ENCODE results near the gene SH3BP5L. TPM values are rescaled to one million over a fixed set of nuclear protein-coding genes. Genes with fewer than 3 reads are reported as not detected.

The SH3BP5L gene
- total RNA-seq, 1 experiment from 2014 or later = 29.2 TPM

DNA sequence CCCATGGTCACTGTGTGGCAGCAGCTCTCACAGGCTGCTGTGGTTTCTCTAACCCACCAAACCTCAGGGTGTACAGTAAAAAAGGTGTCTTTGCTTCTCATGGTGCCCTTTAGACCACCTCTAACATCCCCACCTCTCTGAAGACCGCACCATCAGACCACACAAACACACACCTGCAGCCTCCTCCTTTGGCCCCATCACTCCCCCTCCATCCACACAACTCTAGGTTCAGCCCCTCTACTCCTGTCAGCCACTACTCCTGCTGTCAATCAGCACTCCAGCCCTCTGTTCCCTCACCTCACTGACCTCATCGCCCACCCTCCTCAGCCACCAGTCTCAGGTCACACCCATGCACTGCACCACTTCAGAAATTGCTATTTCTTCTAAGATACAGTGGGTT lies 25.7 kb upstream of the SH3BP5L start:
- no peak for DNase-seq (ENCODE audit: low read depth)

DNA sequence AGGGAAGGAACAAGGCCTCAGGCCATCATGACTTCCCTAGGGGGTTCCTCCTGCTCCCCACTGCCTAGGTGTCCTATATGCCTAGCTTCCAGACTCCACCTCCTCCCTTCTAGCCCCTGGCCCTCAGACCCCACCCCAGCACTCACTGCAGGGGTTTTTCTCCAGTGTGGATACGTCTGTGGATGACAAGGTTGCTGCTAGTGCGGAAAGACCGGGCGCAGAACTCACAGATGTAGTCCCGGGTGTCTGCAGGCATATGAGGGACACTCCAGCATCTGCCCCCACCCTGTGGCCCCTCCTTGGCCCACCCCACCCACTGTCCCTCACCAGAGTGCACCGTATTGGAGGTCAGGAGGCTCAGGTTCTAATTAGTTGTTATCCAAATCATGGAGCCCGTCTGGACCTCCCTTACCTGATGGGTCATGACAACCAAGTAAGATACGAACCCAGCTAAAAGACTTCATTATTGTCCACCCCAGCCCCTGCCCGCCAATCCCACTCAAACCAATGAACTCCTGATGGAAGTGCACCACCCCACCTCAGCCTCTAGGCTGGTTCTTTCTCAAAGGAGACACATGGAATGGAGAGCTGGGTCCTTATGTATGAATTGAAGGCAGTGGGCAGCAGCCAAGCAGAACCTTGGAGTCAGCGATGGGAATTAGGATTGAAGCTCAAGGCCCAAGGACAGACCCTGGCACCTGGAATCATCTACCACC lies 25.0 kb upstream of the SH3BP5L start:
- DNase-seq (ENCODE audit: low read depth) = no peak

DNA sequence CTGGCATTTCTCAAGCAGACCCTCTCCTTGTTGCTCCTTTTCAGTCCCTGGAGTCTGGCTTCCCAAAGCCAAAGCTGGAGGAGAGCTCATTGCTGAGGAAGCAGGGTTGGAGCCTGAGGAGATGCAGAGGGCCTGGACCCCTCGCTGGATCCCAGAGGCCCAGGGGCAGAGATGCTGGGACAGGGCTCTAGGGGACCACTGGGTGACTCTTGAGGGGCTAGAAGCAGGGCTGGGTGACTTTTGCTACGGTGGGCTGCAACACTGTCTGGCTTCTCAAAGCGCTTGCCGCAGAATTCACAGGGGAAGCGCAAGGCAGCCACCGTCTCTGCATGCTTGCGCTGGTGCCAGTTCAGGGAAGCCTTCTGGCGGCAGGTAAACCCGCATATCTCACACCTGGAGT lies 24.4 kb upstream of the SH3BP5L start:
- DNase-seq (ENCODE audit: low read depth) = no peak

DNA sequence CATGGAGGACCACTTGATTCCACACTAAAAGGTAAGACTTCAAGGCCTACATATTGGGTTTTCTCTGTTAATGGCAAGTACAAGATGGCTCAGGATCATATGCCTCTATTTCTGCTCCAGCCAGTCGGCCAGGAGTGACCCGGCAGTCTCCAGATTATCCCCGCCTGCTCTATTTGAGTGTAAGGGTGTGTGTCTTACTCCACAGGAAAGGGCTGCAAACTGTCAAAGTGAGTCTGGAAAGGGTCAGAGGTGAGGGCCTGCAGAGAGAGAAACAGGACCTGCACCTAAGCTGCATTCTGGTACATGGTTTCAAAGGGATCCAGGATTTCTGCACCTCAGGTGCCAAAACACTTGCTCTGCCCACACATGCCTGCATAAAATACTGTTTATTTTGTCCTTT lies 23.9 kb upstream of the SH3BP5L start:
- no peak for DNase-seq (ENCODE audit: low read depth)

DNA sequence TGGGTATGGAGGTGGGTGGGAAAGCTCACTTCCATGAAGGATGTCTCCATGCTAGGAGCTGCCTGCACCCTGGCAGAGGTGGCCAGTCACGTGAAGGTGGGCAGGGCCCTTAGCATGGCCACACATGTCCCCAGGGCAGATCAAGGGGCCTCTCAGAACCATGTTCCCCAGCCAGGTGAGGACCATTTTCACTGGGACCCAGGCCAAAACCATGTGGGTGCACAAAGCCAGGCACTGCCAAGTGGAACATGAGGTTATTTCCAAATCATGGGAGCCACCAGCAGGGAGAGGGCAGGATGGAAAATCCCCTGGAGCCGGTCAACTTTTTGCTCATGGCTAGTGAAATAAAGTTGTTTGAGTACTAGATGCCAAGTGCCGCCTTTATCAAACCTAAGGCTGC lies 23.4 kb upstream of the SH3BP5L start:
- no peak for DNase-seq (ENCODE audit: low read depth)

DNA sequence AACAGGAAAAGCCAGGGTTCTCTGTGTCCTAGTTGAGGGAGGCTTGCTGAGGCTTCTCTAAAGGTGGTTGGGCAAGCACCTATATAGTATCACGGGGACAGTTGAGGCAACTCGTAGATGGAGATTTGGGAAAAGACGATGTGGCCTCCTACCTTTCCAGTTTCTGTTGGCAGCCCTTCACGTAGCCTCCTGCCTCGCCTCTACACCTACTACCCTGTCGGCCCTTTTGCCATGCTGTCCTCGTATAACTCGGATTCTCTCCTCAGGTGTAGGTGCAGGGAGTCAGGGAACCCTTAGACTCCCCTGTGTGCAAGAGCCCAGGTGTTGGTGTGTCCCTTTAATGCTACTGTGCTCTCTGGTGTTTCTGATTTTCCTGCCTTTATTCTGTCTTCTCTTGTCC lies 22.9 kb upstream of the SH3BP5L start:
- no peak for DNase-seq (ENCODE audit: low read depth)

DNA sequence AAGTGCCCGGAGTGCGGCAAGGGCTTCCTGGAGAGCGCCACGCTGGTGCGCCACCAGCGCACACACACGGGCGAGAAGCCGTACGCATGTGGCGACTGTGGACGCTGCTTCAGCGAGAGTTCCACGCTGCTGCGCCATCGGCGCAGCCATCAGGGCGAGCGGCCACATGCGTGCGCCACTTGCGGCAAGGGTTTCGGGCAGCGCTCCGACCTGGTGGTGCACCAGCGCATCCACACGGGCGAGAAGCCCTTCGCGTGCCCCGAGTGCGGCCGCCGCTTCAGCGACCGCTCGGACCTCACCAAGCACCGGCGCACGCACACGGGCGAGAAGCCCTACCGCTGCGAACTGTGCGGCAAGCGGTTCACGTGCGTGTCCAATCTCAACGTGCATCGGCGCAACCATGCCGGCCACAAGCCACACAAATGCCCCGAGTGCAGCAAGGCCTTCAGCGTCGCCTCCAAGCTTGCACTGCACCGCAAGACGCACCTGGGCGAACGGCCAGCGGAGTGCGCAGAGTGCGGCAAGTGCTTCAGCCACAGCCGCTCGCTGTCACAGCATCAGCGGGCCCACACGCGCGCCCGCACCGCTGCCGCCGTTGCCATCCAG lies 22.3 kb upstream of the SH3BP5L start:
- DNase-seq (ENCODE audit: low read depth) = no peak

DNA sequence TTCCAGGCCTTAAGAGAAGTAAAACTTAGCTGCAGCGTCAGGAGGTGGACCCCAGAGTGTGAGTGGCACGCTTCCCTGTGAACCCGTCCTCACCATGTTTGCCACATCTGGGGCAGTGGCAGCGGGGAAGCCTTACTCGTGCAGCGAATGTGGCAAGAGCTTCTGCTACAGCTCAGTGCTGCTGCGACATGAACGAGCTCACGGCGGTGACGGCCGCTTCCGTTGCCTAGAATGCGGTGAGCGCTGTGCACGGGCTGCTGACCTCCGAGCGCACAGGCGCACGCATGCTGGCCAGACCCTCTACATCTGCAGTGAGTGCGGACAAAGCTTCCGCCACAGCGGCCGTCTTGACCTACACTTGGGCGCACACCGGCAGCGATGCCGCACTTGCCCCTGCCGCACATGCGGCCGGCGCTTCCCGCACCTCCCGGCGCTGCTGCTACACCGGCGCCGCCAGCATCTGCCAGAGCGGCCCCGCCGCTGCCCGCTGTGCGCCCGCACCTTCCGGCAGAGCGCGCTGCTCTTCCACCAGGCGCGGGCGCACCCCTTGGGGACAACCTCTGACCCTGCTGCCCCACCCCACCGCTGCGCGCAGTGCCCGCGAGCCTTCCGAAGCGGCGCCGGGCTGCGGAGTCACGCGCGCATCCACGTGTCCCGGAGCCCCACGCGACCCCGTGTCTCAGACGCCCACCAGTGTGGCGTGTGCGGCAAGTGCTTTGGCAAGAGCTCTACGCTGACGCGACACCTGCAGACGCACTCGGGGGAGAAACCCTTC lies 21.7 kb upstream of the SH3BP5L start:
- no peak for DNase-seq (ENCODE audit: low read depth)

DNA sequence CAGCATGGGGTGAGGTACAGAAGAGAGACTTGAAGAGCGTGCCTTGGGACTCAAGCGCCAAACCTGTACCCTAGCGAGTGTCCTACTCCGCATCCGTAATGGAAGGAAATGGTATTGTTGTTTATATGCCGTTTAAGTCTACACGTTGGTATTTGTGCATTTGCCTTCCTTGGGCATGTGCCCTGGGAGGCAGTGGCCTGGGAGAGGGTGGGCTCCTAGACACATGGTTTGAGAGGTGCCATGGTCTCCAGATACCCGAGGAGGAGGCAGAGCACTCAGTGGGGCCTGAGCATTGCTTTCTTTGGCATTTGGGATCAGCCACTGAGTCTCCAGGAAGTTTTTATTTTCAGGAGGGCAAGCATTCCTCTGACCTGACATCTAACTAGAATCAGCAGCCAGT lies 18.8 kb upstream of the SH3BP5L start:
- no peak for DNase-seq (ENCODE audit: low read depth)

DNA sequence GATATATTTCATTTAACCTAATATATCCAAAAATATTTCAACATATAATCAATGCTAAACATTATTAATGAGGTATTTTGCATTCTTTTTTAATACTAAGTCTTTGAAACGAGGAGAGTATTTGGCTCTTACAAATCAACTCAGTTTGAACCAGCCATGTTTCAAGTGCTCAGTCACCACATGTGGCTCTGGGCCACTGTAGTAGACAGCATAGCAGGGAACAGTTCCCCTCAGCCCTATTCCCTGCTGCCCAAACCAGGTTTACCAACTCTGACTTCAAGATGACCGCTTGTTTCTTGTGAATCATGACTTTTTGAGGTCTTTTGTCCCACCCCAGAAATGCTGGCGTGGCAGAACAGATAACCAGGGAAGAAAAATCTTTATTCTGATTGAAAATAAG lies 18.0 kb upstream of the SH3BP5L start:
- no peak for DNase-seq (ENCODE audit: low read depth)

DNA sequence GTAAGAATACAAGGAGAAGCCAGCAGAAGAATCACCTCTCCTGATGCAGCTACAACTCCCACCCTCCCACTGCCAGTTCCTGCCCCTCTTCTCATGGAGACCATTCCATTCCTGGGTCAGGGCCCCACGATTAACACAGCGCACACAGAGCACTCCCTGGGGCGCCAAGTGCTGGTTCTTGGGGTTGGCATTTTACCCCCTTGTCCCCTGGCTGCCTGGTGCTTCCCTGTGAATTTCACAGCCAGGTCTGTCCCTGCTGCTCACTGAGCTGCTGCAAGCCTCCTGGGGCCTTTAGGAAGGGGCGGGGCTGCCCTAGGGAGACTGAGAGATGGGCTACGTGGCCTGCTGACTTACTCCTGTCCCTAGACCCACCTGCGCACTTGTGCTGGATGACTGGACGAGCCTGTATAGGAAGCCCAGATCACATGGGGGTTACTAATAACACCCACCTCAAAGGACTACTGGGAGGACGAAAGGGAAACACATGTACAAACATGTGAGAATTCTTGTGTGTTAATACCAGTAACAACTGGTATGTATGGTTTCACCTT lies 17.1 kb upstream of the SH3BP5L start:
- DNase-seq (ENCODE audit: low read depth) = no peak

DNA sequence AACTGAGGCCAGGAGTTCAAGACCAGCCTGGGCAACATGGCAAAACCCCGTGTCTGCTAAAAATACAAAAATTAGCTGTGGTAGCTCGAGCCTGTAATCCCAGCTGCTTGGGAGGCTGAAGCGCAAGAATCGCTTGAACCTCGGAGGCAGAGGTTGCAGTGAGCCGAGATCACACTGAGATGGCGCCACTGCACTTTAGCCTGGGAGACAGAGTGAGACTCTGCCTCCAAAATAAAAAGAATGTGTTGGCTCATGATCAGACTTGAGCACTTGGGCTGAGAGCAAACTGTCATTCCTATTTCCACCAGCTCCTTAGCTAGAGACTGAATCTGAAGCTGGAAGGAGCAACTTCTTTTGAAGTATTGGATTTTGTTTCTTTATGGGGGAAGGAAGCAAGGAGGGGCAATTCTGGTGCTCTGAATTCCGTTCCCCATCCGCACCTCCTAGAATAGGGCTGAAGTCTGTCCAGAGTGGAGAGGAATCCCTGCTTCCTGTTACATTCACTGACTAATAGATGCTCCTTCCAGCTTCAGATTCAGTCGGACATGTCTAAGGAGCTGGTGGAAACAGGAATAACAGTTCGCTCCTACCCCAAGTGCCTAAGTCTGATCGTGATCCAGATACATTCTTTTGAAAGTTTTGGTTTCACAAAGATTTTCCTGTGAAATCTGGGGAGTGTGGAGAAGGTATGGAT lies 16.1 kb upstream of the SH3BP5L start:
- DNase-seq (ENCODE audit: low read depth) = peak; percentile 53

DNA sequence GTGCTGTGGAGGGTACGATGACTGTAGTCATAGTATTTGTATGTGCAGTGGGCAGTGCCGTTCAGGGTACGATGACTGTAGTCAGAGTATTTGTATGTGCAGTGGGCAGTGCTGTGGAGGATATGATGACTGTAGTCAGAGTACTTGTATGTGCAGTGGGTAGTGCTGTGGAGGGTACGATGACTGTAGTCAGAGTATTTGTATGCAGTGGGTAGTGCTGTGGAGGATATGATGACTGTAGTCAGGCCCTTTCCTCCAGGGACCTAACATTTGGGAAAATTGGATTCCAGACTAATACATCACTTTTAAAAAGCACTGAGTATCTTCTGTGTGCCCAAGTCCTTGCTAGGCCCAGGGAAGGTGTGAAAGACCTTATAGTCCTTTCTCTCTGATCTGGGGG lies 15.2 kb upstream of the SH3BP5L start:
- DNase-seq (ENCODE audit: low read depth) = no peak

DNA sequence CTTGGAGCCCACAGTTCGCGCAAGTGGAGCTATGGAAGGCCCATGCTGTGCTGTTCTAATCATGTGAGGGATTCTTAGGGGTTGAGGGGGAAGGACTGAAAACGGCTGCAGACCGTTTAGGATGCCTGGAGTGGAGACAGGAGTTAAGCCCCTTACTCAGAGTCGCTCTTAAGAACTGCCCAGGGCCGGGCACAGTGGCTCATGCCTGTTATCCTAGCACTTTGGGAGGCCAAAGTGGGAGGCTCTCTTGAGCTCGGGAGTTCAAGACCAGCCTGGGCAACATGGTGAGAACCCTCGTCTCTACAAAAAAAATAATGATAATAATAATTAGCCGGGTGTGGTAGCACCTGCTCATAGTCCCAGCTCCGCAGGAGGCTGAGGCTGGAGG lies 13.4 kb upstream of the SH3BP5L start:
- DNase-seq (ENCODE audit: low read depth) = no peak

DNA sequence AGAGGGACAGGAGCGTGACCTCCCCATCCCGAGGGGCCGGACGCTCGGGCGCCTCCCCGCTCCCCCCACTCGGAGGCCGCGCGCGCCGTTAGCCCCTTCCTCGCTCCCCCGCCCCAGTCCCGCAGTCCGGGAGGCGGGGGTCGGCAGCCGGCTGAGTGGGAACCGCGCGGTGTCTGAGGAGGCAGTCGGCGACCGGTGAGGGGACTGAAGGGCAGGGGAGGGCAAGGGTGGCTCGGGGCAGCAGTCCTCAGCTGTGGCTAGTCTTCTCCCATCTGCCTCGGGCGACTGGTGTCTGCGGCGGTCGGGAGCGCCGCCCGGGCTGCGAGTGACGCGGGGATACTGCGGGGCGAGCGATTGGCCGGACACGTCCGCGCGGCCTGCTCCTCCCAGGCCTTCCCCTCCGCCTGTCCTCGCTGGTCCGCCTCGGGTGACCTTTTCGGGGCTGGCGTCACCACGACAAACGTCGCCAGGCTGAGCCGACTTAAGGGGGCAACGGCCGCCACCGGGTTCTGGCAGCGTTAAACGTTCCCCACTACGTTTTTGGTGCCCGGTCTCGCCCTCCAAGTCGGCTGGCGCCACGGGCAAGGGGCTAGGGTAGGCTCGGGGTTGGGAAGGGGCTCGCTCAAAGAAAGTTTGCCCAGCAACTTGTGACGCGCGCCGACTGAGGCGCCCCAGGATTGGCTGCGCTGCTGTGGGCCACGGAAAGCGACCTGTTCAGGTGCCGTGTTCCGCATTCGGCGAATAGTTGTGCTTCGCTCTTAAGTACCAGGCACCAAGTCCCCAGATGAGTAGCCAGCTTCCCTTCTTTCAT lies 12.8 kb upstream of the SH3BP5L start:
- peak; percentile 84 for DNase-seq (ENCODE audit: low read depth)

DNA sequence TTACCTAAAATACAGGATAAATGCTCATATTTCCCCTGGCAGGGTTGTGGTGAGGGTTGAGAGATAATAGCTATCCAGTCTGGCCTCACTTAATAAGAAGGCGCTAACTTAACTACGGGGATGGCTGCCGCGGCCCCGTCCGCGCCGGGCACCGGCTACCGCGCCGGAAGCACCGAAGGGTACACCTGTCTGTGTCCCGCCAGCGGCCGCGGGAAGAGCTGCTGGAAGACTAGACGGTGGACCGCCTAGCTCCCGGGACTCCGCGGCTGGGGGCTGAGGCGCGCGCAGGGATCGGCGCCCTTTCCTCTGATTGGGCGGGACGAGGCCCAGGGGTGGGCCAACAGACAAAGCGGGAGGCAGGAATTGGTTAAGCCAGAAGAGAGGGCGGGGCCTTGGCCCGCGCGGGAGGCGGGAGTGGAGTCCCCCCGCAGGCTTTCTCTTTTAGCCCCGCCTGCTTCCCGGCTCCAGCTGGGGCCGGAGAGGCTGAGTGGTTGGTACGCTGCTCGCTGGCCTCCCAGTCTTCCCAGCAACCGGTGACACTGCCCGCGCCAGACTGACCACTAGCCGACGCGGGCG lies 12.2 kb upstream of the SH3BP5L start, which contains the start of gene ZNF672:
Gene ZNF672, plus strand, starts transcription at position 444 of the 576 bp plus-strand sequence. CDS start 9,051 bp downstream, outside the sequence.
- peak; percentile 99 for DNase-seq (ENCODE audit: low read depth)

DNA sequence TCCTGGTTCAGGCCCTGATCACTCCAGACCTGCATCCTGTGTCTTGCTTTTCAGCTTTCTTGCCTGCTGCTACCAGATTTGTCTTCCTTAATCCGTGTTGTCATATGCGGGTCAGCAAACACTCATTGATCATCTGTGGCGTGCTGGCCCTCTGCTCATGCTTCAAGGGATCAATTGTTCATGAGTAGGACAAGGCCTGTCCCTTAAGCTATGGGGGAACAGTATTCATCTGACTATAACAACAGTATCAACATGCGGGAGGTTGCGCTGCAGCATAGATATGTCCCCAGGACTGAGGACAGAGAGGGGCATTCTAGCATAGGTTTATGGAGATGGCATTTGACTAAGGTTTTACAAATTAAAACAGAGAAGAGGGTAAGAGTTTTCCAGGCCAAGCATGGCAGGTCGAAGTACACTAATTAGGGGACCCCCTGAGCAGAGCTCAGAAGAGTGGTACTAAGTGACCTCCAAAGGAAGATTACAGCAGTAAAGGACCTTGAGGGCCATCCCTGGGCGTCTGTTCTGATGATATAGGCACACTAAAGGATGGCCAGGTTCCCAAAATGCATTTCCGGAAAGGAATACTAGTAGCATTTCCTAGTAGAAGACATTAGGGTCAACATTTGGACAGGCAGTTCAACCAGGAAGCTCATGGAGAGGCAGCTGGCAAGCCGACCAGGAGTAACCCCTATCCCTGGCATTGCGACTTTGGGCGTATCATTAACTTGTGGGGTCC lies 11.5 kb upstream of the SH3BP5L start:
- DNase-seq (ENCODE audit: low read depth) = no peak

DNA sequence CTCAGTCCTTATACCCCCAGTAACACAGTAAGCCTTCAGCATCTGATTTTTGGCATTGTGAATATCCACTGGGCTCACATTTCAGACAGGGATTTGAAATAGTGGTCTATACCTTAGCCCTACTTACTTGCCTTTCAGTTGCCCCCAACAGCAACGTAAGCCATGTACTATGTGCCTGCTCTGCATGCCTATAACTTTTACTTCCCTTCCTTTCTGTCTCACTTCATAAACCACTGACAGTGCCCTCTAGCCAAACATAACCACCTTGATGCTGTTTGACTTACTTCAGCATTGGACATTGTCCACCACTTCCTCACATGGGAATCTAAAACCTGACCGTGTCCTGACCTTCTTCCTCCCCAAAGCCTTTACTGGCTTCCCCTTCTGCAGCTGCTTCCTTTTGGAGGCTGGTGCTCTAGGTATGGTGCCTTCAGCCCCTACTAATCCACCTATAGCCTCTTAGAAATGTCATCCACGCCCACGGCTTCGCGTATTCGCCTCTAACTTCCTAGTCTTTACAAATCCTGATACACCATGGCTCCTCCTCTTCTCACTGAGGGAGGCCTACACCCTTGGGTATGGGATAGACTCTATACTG lies 8.7 kb upstream of the SH3BP5L start:
- DNase-seq (ENCODE audit: low read depth) = no peak

DNA sequence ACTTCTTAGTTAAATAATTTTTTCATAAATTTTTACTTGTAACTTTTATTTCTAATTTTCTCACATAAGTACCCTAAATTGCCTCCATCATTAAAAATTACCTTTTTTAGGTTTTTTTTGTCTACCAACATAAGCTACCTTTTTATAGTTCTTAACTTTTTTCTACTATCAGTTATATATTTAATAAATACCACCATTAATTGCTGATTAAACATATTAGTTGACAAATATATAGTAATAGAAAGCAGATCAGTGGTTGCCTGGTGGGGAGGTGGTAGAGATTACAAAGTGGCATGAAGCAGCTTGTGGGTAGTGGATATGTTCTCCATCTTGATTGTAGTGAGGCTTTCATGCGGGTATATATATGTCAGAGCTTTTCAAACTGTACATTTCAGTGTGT lies 6.1 kb upstream of the SH3BP5L start:
- DNase-seq (ENCODE audit: low read depth) = no peak

All from HT1080 (cell line).